ENCODE results near the gene MKNK2. TPM values are rescaled to one million over a fixed set of nuclear protein-coding genes. Genes with fewer than 3 reads are reported as not detected.
A peak's percentile ranks its signal among the peaks of the same experiment; 100 is the strongest.
"Not testable (repeated sequence)": the region's sequence is repeated elsewhere in the genome, so short reads cannot be mapped to it uniquely, and the experiment has no call there.

MKNK2 gene
- total RNA-seq, 2 donors from 2014 or later, result 280 to 525 TPM

DNA sequence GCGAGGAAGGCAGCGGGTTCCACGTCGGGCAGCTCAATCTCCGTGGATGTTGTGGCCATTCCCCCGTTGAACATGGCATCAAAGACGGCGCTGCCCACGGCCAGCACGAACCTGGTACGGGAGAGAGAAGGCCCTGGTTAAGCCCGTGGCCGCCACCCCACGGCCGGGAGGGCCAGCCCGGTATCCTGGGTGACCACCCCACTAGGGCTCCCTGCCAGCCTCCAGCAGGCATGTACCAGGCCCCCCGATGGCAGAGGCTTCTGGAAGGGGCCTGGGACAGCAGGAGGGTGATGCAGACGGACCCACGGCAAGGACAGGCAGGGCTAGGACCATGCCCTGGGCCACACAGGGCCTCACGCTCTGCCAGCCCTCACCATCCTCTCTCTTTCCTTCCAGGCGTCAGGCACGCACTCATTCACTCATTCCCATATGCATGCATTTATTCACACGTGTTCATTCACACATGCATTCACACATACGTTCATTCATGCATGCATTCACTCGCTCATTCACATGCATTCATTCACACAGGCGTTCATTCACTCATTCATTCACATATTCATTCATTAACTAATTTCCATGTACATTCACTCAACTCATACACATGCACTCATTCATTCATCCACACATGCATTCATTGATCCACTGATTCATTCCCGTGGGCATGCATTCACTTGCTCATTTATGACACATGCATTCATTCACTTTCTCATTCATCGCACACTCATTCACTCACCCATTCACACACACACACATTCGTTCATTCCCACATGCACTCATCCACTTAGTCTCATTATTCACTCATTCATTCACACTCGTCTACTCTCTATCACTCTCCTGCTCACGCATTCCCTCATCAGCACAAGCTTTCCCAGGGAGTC lies 53.5 kb downstream of the MKNK2 start:
- ATAC-seq (replicated peaks), result peak; percentile 71
- Mint-ChIP-seq H3K27me3 (no peaks in the 10 kb centered on the region), H3K4me3 (no peak overlapping the region), H3K9me3 (no peaks in the 10 kb centered on the region), H3K36me3 (ENCODE audit: low read depth) (peaks cover 16% of the 10 kb centered on the region), H3K4me1 (peaks cover 12% of the 10 kb centered on the region), H3K27ac (no peak overlapping the region)

DNA sequence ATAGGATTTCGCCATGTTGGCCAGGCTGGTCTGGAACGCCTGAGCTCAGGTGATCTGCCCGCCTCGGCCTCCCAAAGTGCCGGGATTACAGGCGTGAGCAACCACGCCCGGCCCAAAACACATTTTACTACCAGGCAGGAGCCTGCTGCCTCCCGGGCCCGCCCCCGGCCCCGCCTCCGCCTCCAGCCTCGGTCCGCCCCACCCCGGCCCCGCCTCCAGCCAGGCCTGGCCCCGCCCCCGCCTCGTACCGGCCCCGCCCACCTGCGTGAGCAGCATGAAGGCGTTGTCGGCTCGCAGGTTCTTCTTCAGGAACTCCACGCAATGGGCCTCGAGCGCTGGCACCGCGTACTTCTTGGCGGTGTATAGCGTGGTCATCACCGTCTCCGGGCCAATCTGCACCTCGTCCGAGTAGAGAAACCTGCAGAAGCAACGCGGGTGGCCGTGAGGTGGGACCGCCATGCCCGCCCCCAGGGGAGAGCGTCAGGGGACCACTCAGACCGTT lies 58.2 kb downstream of the MKNK2 start:
- H3K36me3 Mint-ChIP-seq (ENCODE audit: low read depth), result peaks cover 34% of the 10 kb centered on the region
- H3K27ac Mint-ChIP-seq, result no peak overlapping the region
- H3K27me3 Mint-ChIP-seq, result no peaks in the 10 kb centered on the region
- H3K9me3 Mint-ChIP-seq, result no peaks in the 10 kb centered on the region
- peaks cover 4% of the 10 kb centered on the region for H3K4me1 Mint-ChIP-seq
- no peak overlapping the region for H3K4me3 Mint-ChIP-seq
- ATAC-seq (replicated peaks), result no peak

DNA sequence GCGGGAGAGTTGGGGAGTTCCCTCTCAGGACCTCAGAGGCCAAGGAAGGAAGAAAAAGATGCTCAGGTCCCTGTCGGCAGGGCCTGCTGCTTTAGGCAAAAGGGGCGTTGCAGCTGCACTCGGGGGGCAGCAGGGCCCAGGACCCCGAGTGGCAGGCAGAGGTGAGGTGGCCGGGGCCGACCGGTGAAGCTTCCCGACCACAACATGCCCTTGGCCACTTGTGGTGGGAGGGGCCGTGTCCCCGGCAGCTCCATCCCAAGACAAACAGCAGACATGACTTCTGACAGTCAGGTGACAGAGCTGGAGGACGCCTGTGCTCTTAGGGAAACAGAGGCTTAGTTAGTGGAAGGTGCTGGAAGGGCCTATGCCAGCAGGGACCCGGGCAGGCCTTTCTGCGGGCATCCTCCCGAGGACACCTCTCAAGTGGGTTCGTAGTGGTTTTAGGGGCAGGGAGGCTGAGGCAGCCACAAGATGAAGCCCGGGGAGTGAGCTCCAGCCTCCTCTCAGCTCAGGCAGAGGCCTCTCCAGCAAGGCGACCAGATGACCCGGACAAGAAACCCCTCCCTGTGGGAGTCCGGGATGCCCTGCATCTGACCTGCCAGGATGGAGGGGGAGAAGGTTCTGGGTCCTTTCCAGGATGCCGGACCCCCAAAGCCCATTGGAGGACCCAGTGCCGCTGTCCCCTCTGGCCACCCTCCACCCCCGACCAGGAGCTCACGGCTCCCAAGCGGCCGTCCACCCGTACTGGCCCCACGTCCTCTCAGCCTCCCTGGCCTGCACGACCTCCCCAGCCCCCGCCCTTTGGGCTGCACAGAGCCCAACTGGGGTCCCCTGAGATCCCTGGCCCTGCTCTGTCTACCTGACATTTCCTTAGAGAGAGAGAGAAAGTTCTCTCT lies 59.8 kb downstream of the MKNK2 start:
- no peaks in the 10 kb centered on the region for H3K4me1 Mint-ChIP-seq
- no peaks in the 10 kb centered on the region for H3K9me3 Mint-ChIP-seq
- peaks cover 32% of the 10 kb centered on the region for H3K36me3 Mint-ChIP-seq (ENCODE audit: low read depth)
- no peaks in the 10 kb centered on the region for H3K27me3 Mint-ChIP-seq
- no peak overlapping the region for H3K27ac Mint-ChIP-seq
- H3K4me3 Mint-ChIP-seq, result no peak overlapping the region
- no peak for ATAC-seq (replicated peaks)

DNA sequence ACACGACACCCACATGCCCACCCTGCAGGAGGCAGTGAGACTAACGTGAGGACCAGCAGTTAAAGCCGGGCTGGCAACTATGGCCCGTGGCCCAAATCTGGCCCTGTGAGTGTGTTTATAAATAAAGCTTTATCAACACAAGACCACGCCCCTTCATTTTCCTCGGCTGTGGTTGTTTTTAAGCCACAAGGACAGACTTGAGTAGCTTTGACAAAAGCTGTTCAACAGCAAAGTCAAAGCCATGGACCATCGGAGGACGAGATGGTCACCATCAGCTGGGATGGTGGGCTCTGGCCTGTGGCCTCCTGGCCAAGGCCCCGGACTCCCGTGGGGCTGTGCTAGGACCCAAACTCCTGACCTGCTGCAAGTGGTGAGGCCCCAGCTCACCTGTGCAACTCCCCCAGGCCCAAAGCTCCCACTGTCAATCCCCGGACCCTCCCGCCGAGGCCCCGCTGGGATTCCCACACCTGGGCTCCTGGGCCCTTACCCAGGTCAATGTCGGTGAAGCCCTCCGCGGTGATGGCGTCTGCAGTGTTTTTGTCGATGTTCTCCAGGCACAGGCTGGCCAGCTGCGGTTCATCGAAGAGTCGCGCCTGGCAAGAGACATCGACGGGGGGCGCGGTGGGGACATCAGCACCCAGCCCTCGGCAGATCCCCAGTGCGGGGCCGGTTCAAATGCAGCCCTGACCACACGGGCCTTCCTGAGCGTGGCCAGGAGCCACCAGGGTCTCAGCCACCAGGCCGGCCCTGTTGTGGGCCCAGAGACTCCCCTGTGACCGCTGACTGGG lies 60.6 kb downstream of the MKNK2 start:
- Mint-ChIP-seq H3K27ac (no peak overlapping the region), H3K27me3 (no peaks in the 10 kb centered on the region), H3K4me1 (no peaks in the 10 kb centered on the region), H3K9me3 (no peaks in the 10 kb centered on the region), H3K4me3 (no peak overlapping the region), H3K36me3 (ENCODE audit: low read depth) (peaks cover 31% of the 10 kb centered on the region)
- no peak for ATAC-seq (replicated peaks)

DNA sequence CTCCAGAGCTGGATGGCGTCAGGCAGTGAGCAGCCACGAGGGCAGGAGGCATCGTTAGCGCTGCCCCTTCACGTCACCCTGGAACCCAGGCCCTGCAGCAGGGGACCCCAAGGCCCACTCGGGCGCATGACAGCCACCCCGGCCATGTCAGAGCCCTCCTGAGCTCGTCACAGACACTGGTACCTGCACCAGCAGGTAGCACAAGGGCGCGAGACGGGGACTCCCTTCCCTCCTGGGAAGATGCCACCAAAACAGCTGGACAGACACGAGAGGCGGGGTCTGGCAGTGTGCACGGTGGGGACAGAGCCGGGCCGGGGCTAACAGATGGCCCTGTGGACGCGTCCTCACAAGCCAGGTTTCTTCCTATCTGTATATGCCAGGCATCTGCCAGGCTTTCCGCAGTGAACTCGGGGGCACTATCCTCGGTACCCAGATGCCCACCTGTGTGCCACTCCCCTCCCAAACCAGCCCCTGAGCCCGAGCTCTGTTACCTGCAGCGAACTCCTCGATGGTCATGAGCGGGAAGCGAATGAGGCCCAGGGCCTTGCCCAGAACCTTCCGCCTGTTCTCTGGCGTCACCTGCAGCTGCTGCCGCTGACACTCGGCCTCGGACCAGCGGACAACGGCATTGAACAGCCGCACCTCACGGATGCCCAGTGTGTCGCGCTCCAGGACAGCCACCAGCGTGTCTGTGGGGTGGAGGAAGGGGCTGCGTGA lies 61.4 kb downstream of the MKNK2 start:
- no peak for ATAC-seq (replicated peaks)
- no peaks in the 10 kb centered on the region for H3K27me3 Mint-ChIP-seq
- H3K27ac Mint-ChIP-seq, result no peak overlapping the region
- no peaks in the 10 kb centered on the region for H3K4me1 Mint-ChIP-seq
- H3K36me3 Mint-ChIP-seq (ENCODE audit: low read depth), result peaks cover 38% of the 10 kb centered on the region
- no peak overlapping the region for H3K4me3 Mint-ChIP-seq
- H3K9me3 Mint-ChIP-seq, result no peaks in the 10 kb centered on the region

DNA sequence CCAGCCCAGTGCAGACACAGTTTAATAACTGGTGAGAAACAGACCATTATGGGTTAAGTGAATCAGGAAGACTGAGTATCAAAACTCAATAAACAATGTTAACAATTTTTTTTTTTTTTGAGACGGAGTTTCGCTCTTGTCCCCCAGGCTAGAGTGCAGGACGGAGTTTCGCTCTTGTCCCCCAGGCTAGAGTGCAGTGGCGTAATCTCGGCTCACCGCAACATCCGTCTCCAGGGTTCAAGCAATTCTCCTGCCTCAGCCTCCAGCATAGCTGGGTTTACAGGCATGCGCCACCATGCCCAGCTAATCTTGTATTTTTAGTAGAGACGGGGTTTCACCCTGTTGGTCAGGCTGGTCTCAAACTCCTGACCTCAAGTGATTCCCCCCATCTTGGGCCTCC lies 62.6 kb downstream of the MKNK2 start:
- H3K36me3 Mint-ChIP-seq (ENCODE audit: low read depth), result peaks cover 47% of the 10 kb centered on the region
- ATAC-seq (replicated peaks); H3K4me1 Mint-ChIP-seq; H3K4me3 Mint-ChIP-seq; H3K9me3 Mint-ChIP-seq; H3K27me3 Mint-ChIP-seq; H3K27ac Mint-ChIP-seq: not testable (repeated sequence)

Other genes starting within 250 kb of the MKNK2 start
- gene ATP8B3, start 239.0 kb downstream of the MKNK2 start, total RNA-seq, result 10 to 100 TPM; 10.1 to 44.8 TPM
- 10 to 100 TPM; 39.7 to 50.0 TPM for gene REXO1, start 202.8 kb downstream of the MKNK2 start, total RNA-seq
- gene KLF16, start 187.7 kb downstream of the MKNK2 start, total RNA-seq, result 10 to 100 TPM; 16.3 to 32.9 TPM
- gene ABHD17A, start 165.7 kb downstream of the MKNK2 start, total RNA-seq, result 100 to 1,000 TPM in 1 of 2 donors, 10 to 100 TPM in 1; 84.4 to 109 TPM
- 10 to 100 TPM; 11.6 to 12.2 TPM for gene ADAT3, start 145.8 kb downstream of the MKNK2 start, total RNA-seq
- 10 to 100 TPM; 31.7 to 36.4 TPM for gene SCAMP4, start 145.8 kb downstream of the MKNK2 start, total RNA-seq
- gene CSNK1G2, start 110.1 kb downstream of the MKNK2 start, total RNA-seq, result 10 to 100 TPM; 50.2 to 50.7 TPM
- gene BTBD2, start 35.5 kb downstream of the MKNK2 start, total RNA-seq, result 10 to 100 TPM; 44.2 to 56.0 TPM
- gene MOB3A, start 45.1 kb upstream of the MKNK2 start, total RNA-seq, result 100 to 1,000 TPM; 271 to 387 TPM
- gene IZUMO4, start 45.7 kb upstream of the MKNK2 start, total RNA-seq, result 100 to 1,000 TPM in 1 of 2 donors, 10 to 100 TPM in 1; 13.9 to 143 TPM
- 100 to 1,000 TPM in 1 of 2 donors, 10 to 100 TPM in 1; 83.6 to 108 TPM for gene AP3D1, start 100.3 kb upstream of the MKNK2 start, total RNA-seq
- 100 to 1,000 TPM in 1 of 2 donors, 10 to 100 TPM in 1; 76.6 to 114 TPM for gene DOT1L, start 112.7 kb upstream of the MKNK2 start, total RNA-seq
- 10 to 100 TPM; 45.8 to 74.8 TPM for gene PLEKHJ1, start 185.1 kb upstream of the MKNK2 start, total RNA-seq
- 100 to 1,000 TPM in 1 of 2 donors, 10 to 100 TPM in 1; 99.5 to 119 TPM for gene SF3A2, start 185.6 kb upstream of the MKNK2 start, total RNA-seq
- 1 to 10 TPM; 2.0 to 6.1 TPM for gene AMH, start 198.1 kb upstream of the MKNK2 start, total RNA-seq
- gene JSRP1, start 205.2 kb upstream of the MKNK2 start, total RNA-seq, result 1 to 10 TPM in 1 of 2 donors, under 1 TPM in 1; 0.61 to 1.0 TPM
- under 1 TPM; 0.09 to 0.32 TPM for gene PEAK3, start 230.9 kb upstream of the MKNK2 start, total RNA-seq

Data from activated T-helper 17 cell treated with anti-CD3 and anti-CD28 coated beads, Interleukin-2, amount 50 U/mL, for 72 hours (primary cell).